ENCODE data around the gene JMJD1C.

The JMJD1C gene

GRCh38 chr10:63412304-63412703 lies 53.5 kb downstream of the JMJD1C start:
- Histone ChIP-seq H3K79me2 (ENCODE audit: low read length) (peaks cover 43% of the 10 kb centered on the region), H3F3A (ENCODE audit: insufficient read depth, low read length) (no peaks in the 10 kb centered on the region; the same call in 1 of the 2 replicates), H3K27ac (ENCODE audit: low read length) (no peak overlapping the region), H3K4me1 (ENCODE audit: low read length) (no peaks in the 10 kb centered on the region), H2AFZ (ENCODE audit: low read length) (no peak overlapping the region), H4K20me1 (ENCODE audit: insufficient read depth, low read length) (no peaks in the 10 kb centered on the region), H3K4me2 (ENCODE audit: low read depth, low read length) (no peak overlapping the region), H3K9me2 (replicated peaks; ENCODE audit: insufficient read depth, low read length) (no peaks in the 10 kb centered on the region), H3K4me3 (ENCODE audit: low read length) (no peak overlapping the region), H3K36me3 (replicated peaks; ENCODE audit: insufficient read depth, low read length) (no peaks in the 10 kb centered on the region), H3K9ac (ENCODE audit: low read length) (no peak overlapping the region), H3K9me3 (replicated peaks; ENCODE audit: insufficient read depth, low read length) (no peaks in the 10 kb centered on the region), H3K27me3 (replicated peaks; ENCODE audit: insufficient read depth, low read length) (no peaks in the 10 kb centered on the region)
- TF ChIP-seq EZH2 (optimal IDR thresholded peaks at IDR 0.05; ENCODE audit: low read depth, low read length) (no peak), EZH2phosphoT487 (IDR thresholded peaks at IDR 0.05; ENCODE audit: low read length) (no peak), CTCF (IDR thresholded peaks at IDR 0.05; ENCODE audit: low read length) (no peak)
- no peak for DNase-seq

GRCh38 chr10:63410633-63411032 lies 55.1 kb downstream of the JMJD1C start:
- no peak overlapping the region for H3K9ac ChIP-seq (ENCODE audit: low read length)
- peaks cover 39% of the 10 kb centered on the region for H3K79me2 ChIP-seq (ENCODE audit: low read length)
- H3K27me3 ChIP-seq (replicated peaks; ENCODE audit: insufficient read depth, low read length), result no peaks in the 10 kb centered on the region
- no peak for TF ChIP-seq CTCF (IDR thresholded peaks at IDR 0.05; ENCODE audit: low read length)
- TF ChIP-seq EZH2phosphoT487 (IDR thresholded peaks at IDR 0.05; ENCODE audit: low read length), result no peak
- no peak for TF ChIP-seq EZH2 (optimal IDR thresholded peaks at IDR 0.05; ENCODE audit: low read depth, low read length)
- no peak for DNase-seq
- no peak overlapping the region for H3K27ac ChIP-seq (ENCODE audit: low read length)
- no peak overlapping the region for H3K4me2 ChIP-seq (ENCODE audit: low read depth, low read length)
- no peaks in the 10 kb centered on the region; the same call in 1 of the 2 replicates for H3K36me3 ChIP-seq (replicated peaks; ENCODE audit: insufficient read depth, low read length)
- H3K4me3 ChIP-seq (ENCODE audit: low read length), result no peak overlapping the region
- no peaks in the 10 kb centered on the region for H3K9me3 ChIP-seq (replicated peaks; ENCODE audit: insufficient read depth, low read length)
- H3F3A ChIP-seq (ENCODE audit: insufficient read depth, low read length), result no peaks in the 10 kb centered on the region; the same call in 1 of the 2 replicates
- H4K20me1 ChIP-seq (ENCODE audit: insufficient read depth, low read length), result no peaks in the 10 kb centered on the region
- no peaks in the 10 kb centered on the region for H3K4me1 ChIP-seq (ENCODE audit: low read length)
- no peaks in the 10 kb centered on the region for H3K9me2 ChIP-seq (replicated peaks; ENCODE audit: insufficient read depth, low read length)
- no peak overlapping the region for H2AFZ ChIP-seq (ENCODE audit: low read length)

DNA sequence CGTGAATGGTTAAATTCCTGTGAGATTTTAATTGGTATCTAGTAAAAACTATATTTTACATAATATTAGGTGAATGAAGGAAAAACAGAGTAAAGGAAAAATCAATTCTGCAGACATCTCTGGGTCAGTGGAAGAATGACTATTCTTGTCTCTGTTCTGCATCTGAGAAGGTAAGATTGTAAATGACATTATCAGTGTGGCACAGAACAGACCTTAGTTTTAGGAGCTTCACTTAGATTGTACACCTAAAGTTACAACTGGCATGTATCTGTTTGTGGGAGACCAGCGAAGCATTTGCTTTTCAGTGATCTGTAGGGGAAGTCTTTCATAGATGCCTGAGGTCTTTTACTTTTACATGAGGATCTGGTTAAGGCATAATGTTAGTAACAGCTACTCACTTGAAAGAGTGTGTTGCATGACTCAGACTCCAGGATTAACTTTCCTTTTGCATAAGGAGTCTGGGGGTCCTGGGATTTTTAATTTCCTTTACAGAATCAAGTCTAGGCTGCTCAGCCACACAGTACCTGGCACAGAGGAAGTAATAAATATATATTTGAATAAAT lies 56.2 kb downstream of the JMJD1C start:
- Histone ChIP-seq H3K9me2 (replicated peaks; ENCODE audit: insufficient read depth, low read length) (no peaks in the 10 kb centered on the region), H3K4me3 (ENCODE audit: low read length) (no peak overlapping the region), H3K79me2 (ENCODE audit: low read length) (peaks cover 32% of the 10 kb centered on the region), H4K20me1 (ENCODE audit: insufficient read depth, low read length) (no peaks in the 10 kb centered on the region), H3K27me3 (replicated peaks; ENCODE audit: insufficient read depth, low read length) (no peaks in the 10 kb centered on the region), H3K4me1 (ENCODE audit: low read length) (no peaks in the 10 kb centered on the region), H3K9ac (ENCODE audit: low read length) (no peak overlapping the region), H3K36me3 (replicated peaks; ENCODE audit: insufficient read depth, low read length) (no peaks in the 10 kb centered on the region; the same call in 1 of the 2 replicates), H3F3A (ENCODE audit: insufficient read depth, low read length) (no peaks in the 10 kb centered on the region; the same call in 1 of the 2 replicates), H3K9me3 (replicated peaks; ENCODE audit: insufficient read depth, low read length) (no peaks in the 10 kb centered on the region), H3K27ac (ENCODE audit: low read length) (no peak overlapping the region), H2AFZ (ENCODE audit: low read length) (no peak overlapping the region), H3K4me2 (ENCODE audit: low read depth, low read length) (no peak overlapping the region)
- TF ChIP-seq CTCF (IDR thresholded peaks at IDR 0.05; ENCODE audit: low read length), result no peak
- no peak for TF ChIP-seq EZH2phosphoT487 (IDR thresholded peaks at IDR 0.05; ENCODE audit: low read length)
- no peak for TF ChIP-seq EZH2 (optimal IDR thresholded peaks at IDR 0.05; ENCODE audit: low read depth, low read length)
- DNase-seq, result no peak

Data from MM.1S (cell line).